Measurements from ENCODE around the gene NUAK2. TPM values are rescaled to one million over a fixed set of nuclear protein-coding genes. Genes with fewer than 3 reads are reported as not detected.

The NUAK2 gene
- total RNA-seq, 2 experiments from 2014 or later: 14.9 to 15.3 TPM

GRCh38 chr1:205270764-205271163 is 50.8 kb downstream of the NUAK2 start:
- H3K27me3 Mint-ChIP-seq: no peaks in the 10 kb centered on the region
- ChIA-PET CTCF (interaction anchor here (0.7 to 11.3 kb wide), 5 partner anchors 15 to 214 kb away, joined by 3 to 322 read pairs (median 6); partner anchors contain the start of gene NUAK2), POLR2A (interaction anchor here (1.3 kb wide), 1 partner anchor 55 kb away, joined by 4 read pairs; no protein-coding TSS in a partner anchor)
- no peaks in the 10 kb centered on the region for H3K9me3 Mint-ChIP-seq
- no peak overlapping the region for H3K27ac Mint-ChIP-seq
- Histone ChIP-seq H3K4me3 (ENCODE audit: low read length) (no peak overlapping the region), H3K36me3 (ENCODE audit: insufficient read depth, low read length) (no peaks in the 10 kb centered on the region), H3K9me3 (ENCODE audit: control insufficient read depth in 1 of 2, insufficient read depth in 1 of 2, low read length in 2 of 2) (no peaks in the 10 kb centered on the region), H3K27me3 (ENCODE audit: control insufficient read depth in 1 of 2, insufficient read depth in 2 of 2, low read length in 2 of 2) (no peaks in the 10 kb centered on the region), H3K27ac (ENCODE audit: low read depth in 1 of 2, low read length in 2 of 2) (no peak overlapping the region), H3K4me1 (ENCODE audit: insufficient read depth, low read length) (peaks cover 27% of the 10 kb centered on the region)
- no peak for ATAC-seq (ENCODE audit: poor library complexity)
- intact Hi-C loops (cut with DNase I, micrococcal nuclease): loop anchor here in 1 of 2 experiments (5.0 to 10.0 kb wide), 2 partner anchors 157 to 364 kb away; partner anchors contain the start of gene ELK4
- H3K36me3 Mint-ChIP-seq (ENCODE audit: low read depth): no peaks in the 10 kb centered on the region
- peaks cover 22% of the 10 kb centered on the region for H3K4me1 Mint-ChIP-seq (ENCODE audit: low read depth)
- no peak overlapping the region for H3K4me3 Mint-ChIP-seq
- DNase-seq: no peak
- TF ChIP-seq, protein P1, sequence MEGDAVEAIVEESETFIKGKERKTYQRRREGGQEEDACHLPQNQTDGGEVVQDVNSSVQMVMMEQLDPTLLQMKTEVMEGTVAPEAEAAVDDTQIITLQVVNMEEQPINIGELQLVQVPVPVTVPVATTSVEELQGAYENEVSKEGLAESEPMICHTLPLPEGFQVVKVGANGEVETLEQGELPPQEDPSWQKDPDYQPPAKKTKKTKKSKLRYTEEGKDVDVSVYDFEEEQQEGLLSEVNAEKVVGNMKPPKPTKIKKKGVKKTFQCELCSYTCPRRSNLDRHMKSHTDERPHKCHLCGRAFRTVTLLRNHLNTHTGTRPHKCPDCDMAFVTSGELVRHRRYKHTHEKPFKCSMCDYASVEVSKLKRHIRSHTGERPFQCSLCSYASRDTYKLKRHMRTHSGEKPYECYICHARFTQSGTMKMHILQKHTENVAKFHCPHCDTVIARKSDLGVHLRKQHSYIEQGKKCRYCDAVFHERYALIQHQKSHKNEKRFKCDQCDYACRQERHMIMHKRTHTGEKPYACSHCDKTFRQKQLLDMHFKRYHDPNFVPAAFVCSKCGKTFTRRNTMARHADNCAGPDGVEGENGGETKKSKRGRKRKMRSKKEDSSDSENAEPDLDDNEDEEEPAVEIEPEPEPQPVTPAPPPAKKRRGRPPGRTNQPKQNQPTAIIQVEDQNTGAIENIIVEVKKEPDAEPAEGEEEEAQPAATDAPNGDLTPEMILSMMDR (IDR thresholded peaks at IDR 0.05): no peak

DNA sequence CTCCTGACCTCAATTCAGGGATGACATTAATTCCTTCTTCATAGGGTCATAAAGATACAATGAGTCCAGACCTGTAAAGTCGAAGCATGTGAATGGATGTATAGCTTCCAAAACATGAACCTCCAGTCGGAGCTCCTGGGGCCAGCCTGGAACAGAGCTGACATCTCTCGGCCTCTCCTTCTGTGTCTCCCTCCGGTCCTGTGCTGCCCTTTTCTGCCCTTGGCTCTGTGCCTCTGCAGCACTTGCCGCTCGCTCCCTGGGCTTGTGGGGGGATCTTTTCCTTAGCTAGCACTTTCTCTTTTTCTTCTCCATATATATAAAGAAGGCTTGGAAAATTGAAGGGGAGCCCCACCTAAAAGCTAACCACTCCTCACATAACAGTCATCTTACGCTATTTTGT is 51.3 kb downstream of the NUAK2 start:
- intact Hi-C loops (cut with DNase I, micrococcal nuclease): loop anchor here in 1 of 2 experiments (5.0 to 10.0 kb wide), 2 partner anchors 157 to 365 kb away; partner anchors contain the start of gene ELK4
- Mint-ChIP-seq H3K4me3 (no peak overlapping the region), H3K27me3 (no peaks in the 10 kb centered on the region), H3K4me1 (ENCODE audit: low read depth) (peaks cover 17% of the 10 kb centered on the region), H3K9me3 (no peaks in the 10 kb centered on the region), H3K27ac (no peak overlapping the region), H3K36me3 (ENCODE audit: low read depth) (no peaks in the 10 kb centered on the region)
- H3K36me3 ChIP-seq (ENCODE audit: insufficient read depth, low read length): no peaks in the 10 kb centered on the region
- DNase-seq (no peak), ATAC-seq (ENCODE audit: poor library complexity) (no peak)
- no peaks in the 10 kb centered on the region for H3K27me3 ChIP-seq (ENCODE audit: control insufficient read depth in 1 of 2, insufficient read depth in 2 of 2, low read length in 2 of 2)
- H3K4me1 ChIP-seq (ENCODE audit: insufficient read depth, low read length): peaks cover 22% of the 10 kb centered on the region
- ChIA-PET CTCF (interaction anchor here (0.7 to 11.3 kb wide), 5 partner anchors 14 to 215 kb away, joined by 3 to 322 read pairs (median 6); partner anchors contain the start of gene NUAK2), POLR2A (interaction anchor here (1.3 kb wide), 1 partner anchor 55 kb away, joined by 4 read pairs; no protein-coding TSS in a partner anchor)
- TF ChIP-seq, protein P1 (IDR thresholded peaks at IDR 0.05): no peak
- no peak overlapping the region for H3K4me3 ChIP-seq (ENCODE audit: low read length)
- H3K9me3 ChIP-seq (ENCODE audit: control insufficient read depth in 1 of 2, insufficient read depth in 1 of 2, low read length in 2 of 2): no peaks in the 10 kb centered on the region
- no peak overlapping the region for H3K27ac ChIP-seq (ENCODE audit: low read depth in 1 of 2, low read length in 2 of 2)

DNA sequence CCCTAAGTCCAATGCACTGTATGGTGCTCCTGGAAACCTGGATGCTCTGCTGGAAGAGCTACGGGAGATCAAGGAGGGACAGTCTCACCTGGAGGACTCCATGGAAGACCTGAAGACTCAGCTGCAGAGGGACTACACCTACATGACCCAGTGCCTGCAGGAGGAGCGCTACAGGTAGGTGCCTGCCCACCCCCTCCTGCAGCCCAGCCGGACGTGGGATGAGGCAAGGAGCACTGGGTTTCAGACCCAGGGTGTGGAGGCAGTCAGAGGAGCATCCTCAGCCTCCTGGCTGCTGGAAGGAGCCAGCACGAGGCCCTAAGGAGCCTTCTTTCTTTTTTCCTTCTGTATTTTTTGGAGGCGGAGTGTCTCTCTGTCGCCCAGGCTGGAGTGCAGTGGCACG is 51.8 kb downstream of the NUAK2 start:
- Mint-ChIP-seq H3K27ac (no peak overlapping the region), H3K36me3 (ENCODE audit: low read depth) (no peaks in the 10 kb centered on the region), H3K9me3 (no peaks in the 10 kb centered on the region), H3K27me3 (no peaks in the 10 kb centered on the region), H3K4me1 (ENCODE audit: low read depth) (peaks cover 12% of the 10 kb centered on the region), H3K4me3 (no peak overlapping the region)
- DNase-seq (no peak), ATAC-seq (ENCODE audit: poor library complexity) (no peak)
- Histone ChIP-seq H3K4me1 (ENCODE audit: insufficient read depth, low read length) (peaks cover 17% of the 10 kb centered on the region), H3K36me3 (ENCODE audit: insufficient read depth, low read length) (no peaks in the 10 kb centered on the region), H3K4me3 (ENCODE audit: low read length) (no peak overlapping the region), H3K27ac (ENCODE audit: low read depth in 1 of 2, low read length in 2 of 2) (no peak overlapping the region), H3K9me3 (ENCODE audit: control insufficient read depth in 1 of 2, insufficient read depth in 1 of 2, low read length in 2 of 2) (no peaks in the 10 kb centered on the region), H3K27me3 (ENCODE audit: control insufficient read depth in 1 of 2, insufficient read depth in 2 of 2, low read length in 2 of 2) (no peaks in the 10 kb centered on the region)
- ChIA-PET CTCF (interaction anchor here (1.1 to 11.3 kb wide), 2 partner anchors 13 to 54 kb away, joined by 3 to 322 read pairs; partner anchors contain the start of gene NUAK2), POLR2A (no interaction called here)
- TF ChIP-seq, protein P1 (IDR thresholded peaks at IDR 0.05): no peak
- intact Hi-C loops (cut with DNase I, micrococcal nuclease): loop anchor here in 1 of 2 experiments (5.0 to 10.0 kb wide), 2 partner anchors 158 to 365 kb away; partner anchors contain the start of gene ELK4
